Nephron (organoid): ENCODE data around the gene DDX51.
A peak's percentile ranks its signal among the peaks of the same experiment; 100 is the strongest.
"Not testable (repeated sequence)": the region's sequence is repeated elsewhere in the genome, so short reads cannot be mapped to it uniquely, and the experiment has no call there.

Experiments used
- H3K27ac Mint-ChIP-seq, 3 experiments: 2 replicates each; pipeline ENCODE4 v1.8.0; 2020; ENCODE audit warnings: mixed read lengths in 3 of 3, mild to moderate bottlenecking in 2 of 3, moderate library complexity in 1 of 3
- H3K27me3 Mint-ChIP-seq: 2 replicates; pipeline ENCODE4 v1.8.0; 2021; ENCODE audit warnings: low read depth, mild to moderate bottlenecking, moderate library complexity, mixed read lengths
- H3K36me3 Mint-ChIP-seq: 2 replicates; pipeline ENCODE4 v1.8.0; 2020; ENCODE audit warnings: low read depth, mixed read lengths
- H3K4me1 Mint-ChIP-seq: 2 replicates; pipeline ENCODE4 v1.8.0; 2020; ENCODE audit warnings: mixed read lengths
- H3K4me3 Mint-ChIP-seq, 3 experiments: 2 replicates each; pipeline ENCODE4 v1.8.0; 2020; ENCODE audit warnings: mild to moderate bottlenecking in 3 of 3, mixed read lengths in 3 of 3, moderate library complexity in 2 of 3
- H3K9me3 Mint-ChIP-seq: 2 replicates; pipeline ENCODE4 v1.8.0; 2020; ENCODE audit warnings: mixed read lengths
- CTCF ChIP-seq, 3 experiments: fragments of 200-600 bp; sonication (generic); IDR thresholded peaks; one replicate each; pipeline ENCODE4 v1.5.0; 2021; ENCODE audit warnings: antibody characterized with exemption in 3 of 3; ENCODE audit not compliant: unreplicated experiment in 3 of 3

Gene DDX51

GRCh38 chr12:132137483-132138125 lies 6.5 kb downstream of the DDX51 start:
- H3K4me3 Mint-ChIP-seq, result peak overlapping the region in 2 of 3 experiments; percentile 11 to 36
- no peak overlapping the region for H3K27ac Mint-ChIP-seq
- H3K4me1 Mint-ChIP-seq, result no peaks in the 10 kb centered on the region
- no peak for TF ChIP-seq CTCF (IDR thresholded peaks at IDR 0.05; ENCODE audit: unreplicated experiment in 3 of 3)
- peaks cover 18% of the 10 kb centered on the region for H3K36me3 Mint-ChIP-seq
- H3K27me3 Mint-ChIP-seq, result peaks cover 4% of the 10 kb centered on the region
- H3K9me3 Mint-ChIP-seq, result no peaks in the 10 kb centered on the region

- Mint-ChIP-seq H3K4me3 (peak overlapping the region in 1 of 3 experiments; percentile 14), H3K36me3 (peaks cover 24% of the 10 kb centered on the region)
- H3K27me3 Mint-ChIP-seq, H3K9me3 Mint-ChIP-seq, H3K27ac Mint-ChIP-seq, H3K4me1 Mint-ChIP-seq: not testable (repeated sequence)
Observed at GRCh38 chr12:132136226-132136625, 7.9 kb downstream of the DDX51 start.

- not testable (repeated sequence) for H3K9me3 Mint-ChIP-seq, H3K27ac Mint-ChIP-seq, H3K4me1 Mint-ChIP-seq, H3K27me3 Mint-ChIP-seq, H3K4me3 Mint-ChIP-seq
- H3K36me3 Mint-ChIP-seq, result peaks cover 28% of the 10 kb centered on the region
Observed at GRCh38 chr12:132134653-132135183, 9.4 kb downstream of the DDX51 start.

- peaks cover 4% of the 10 kb centered on the region for H3K27me3 Mint-ChIP-seq
- no peak overlapping the region for H3K4me3 Mint-ChIP-seq
- peaks cover 30% of the 10 kb centered on the region for H3K36me3 Mint-ChIP-seq
- TF ChIP-seq CTCF (IDR thresholded peaks at IDR 0.05; ENCODE audit: unreplicated experiment in 3 of 3), result no peak
- no peak overlapping the region for H3K27ac Mint-ChIP-seq
- H3K9me3 Mint-ChIP-seq, result peaks cover 8% of the 10 kb centered on the region
- H3K4me1 Mint-ChIP-seq, result no peaks in the 10 kb centered on the region
Observed at GRCh38 chr12:132133952-132134652, 10.0 kb downstream of the DDX51 start.

- Mint-ChIP-seq H3K36me3 (peaks cover 39% of the 10 kb centered on the region), H3K4me3 (no peak overlapping the region), H3K27ac (no peak overlapping the region), H3K27me3 (peaks cover 4% of the 10 kb centered on the region), H3K9me3 (peaks cover 17% of the 10 kb centered on the region), H3K4me1 (no peaks in the 10 kb centered on the region)
- no peak for TF ChIP-seq CTCF (IDR thresholded peaks at IDR 0.05; ENCODE audit: unreplicated experiment in 3 of 3)
Observed at GRCh38 chr12:132132609-132133430, 11.3 kb downstream of the DDX51 start.

- Mint-ChIP-seq H3K9me3 (peaks cover 22% of the 10 kb centered on the region), H3K36me3 (peaks cover 47% of the 10 kb centered on the region), H3K4me3 (no peak overlapping the region), H3K4me1 (no peaks in the 10 kb centered on the region), H3K27me3 (peaks cover 3% of the 10 kb centered on the region), H3K27ac (no peak overlapping the region)
- no peak for TF ChIP-seq CTCF (IDR thresholded peaks at IDR 0.05; ENCODE audit: unreplicated experiment in 3 of 3)
Observed at GRCh38 chr12:132131952-132132351, 12.2 kb downstream of the DDX51 start.
